ENCODE data around the gene RUSC2.

The RUSC2 gene

GRCh38 chr9:35516479-35516878, 26.6 kb downstream of the RUSC2 start:
- H3K4me3 ChIP-seq (ENCODE audit: low read depth, low read length) = no peak overlapping the region
- TF ChIP-seq MAX (IDR thresholded peaks at IDR 0.05; ENCODE audit: low read depth, low read length) (no peak), POLR2A (IDR thresholded peaks at IDR 0.05; ENCODE audit: extremely low read depth, insufficient read length) (no peak), MYC (IDR thresholded peaks at IDR 0.05; ENCODE audit: low read depth, low read length) (no peak), CTCF (IDR thresholded peaks at IDR 0.05; ENCODE audit: low read depth, low read length) (no peak)
- DNase-seq (ENCODE audit: low read depth) = no peak

GRCh38 chr9:35517131-35517530, 27.2 kb downstream of the RUSC2 start:
- H3K4me3 ChIP-seq (ENCODE audit: low read depth, low read length) = no peak overlapping the region
- TF ChIP-seq MAX (IDR thresholded peaks at IDR 0.05; ENCODE audit: low read depth, low read length) = no peak
- no peak for TF ChIP-seq MYC (IDR thresholded peaks at IDR 0.05; ENCODE audit: low read depth, low read length)
- TF ChIP-seq POLR2A (IDR thresholded peaks at IDR 0.05; ENCODE audit: extremely low read depth, insufficient read length) = no peak
- no peak for TF ChIP-seq CTCF (IDR thresholded peaks at IDR 0.05; ENCODE audit: low read depth, low read length)
- DNase-seq (ENCODE audit: low read depth) = no peak

GRCh38 chr9:35517552-35518224, 27.8 kb downstream of the RUSC2 start:
- no peak for DNase-seq (ENCODE audit: low read depth)
- H3K4me3 ChIP-seq (ENCODE audit: low read depth, low read length) = no peak overlapping the region
- TF ChIP-seq CTCF (IDR thresholded peaks at IDR 0.05; ENCODE audit: low read depth, low read length) (no peak), MYC (IDR thresholded peaks at IDR 0.05; ENCODE audit: low read depth, low read length) (no peak), MAX (IDR thresholded peaks at IDR 0.05; ENCODE audit: low read depth, low read length) (no peak), POLR2A (IDR thresholded peaks at IDR 0.05; ENCODE audit: extremely low read depth, insufficient read length) (no peak)

- no peak for DNase-seq (ENCODE audit: low read depth)
- H3K4me3 ChIP-seq (ENCODE audit: low read depth, low read length) = no peak overlapping the region
- TF ChIP-seq MAX (IDR thresholded peaks at IDR 0.05; ENCODE audit: low read depth, low read length) (no peak), CTCF (IDR thresholded peaks at IDR 0.05; ENCODE audit: low read depth, low read length) (no peak), MYC (IDR thresholded peaks at IDR 0.05; ENCODE audit: low read depth, low read length) (no peak), POLR2A (IDR thresholded peaks at IDR 0.05; ENCODE audit: extremely low read depth, insufficient read length) (no peak)
These were observed 28.4 kb downstream of the RUSC2 start for GRCh38 chr9:35518225-35518821.

GRCh38 chr9:35518981-35519679, 29.2 kb downstream of the RUSC2 start:
- H3K4me3 ChIP-seq (ENCODE audit: low read depth, low read length) = no peak overlapping the region
- no peak for DNase-seq (ENCODE audit: low read depth)
- TF ChIP-seq CTCF (IDR thresholded peaks at IDR 0.05; ENCODE audit: low read depth, low read length) (no peak), MAX (IDR thresholded peaks at IDR 0.05; ENCODE audit: low read depth, low read length) (no peak), MYC (IDR thresholded peaks at IDR 0.05; ENCODE audit: low read depth, low read length) (no peak), POLR2A (IDR thresholded peaks at IDR 0.05; ENCODE audit: extremely low read depth, insufficient read length) (no peak)

Data from NB4 (cell line).